ENCODE data around the gene USP53.
"Not testable (repeated sequence)": the region's sequence is repeated elsewhere in the genome, so short reads cannot be mapped to it uniquely, and the experiment has no call there.

USP53 gene

GRCh38 chr4:119315036-119315435 lies 102.5 kb downstream of the USP53 start:
- DNase-seq (ENCODE audit: low spot score), result no peak

GRCh38 chr4:119317990-119318389 lies 105.5 kb downstream of the USP53 start:
- DNase-seq (ENCODE audit: low spot score), result no peak

GRCh38 chr4:119321921-119322687 lies 109.6 kb downstream of the USP53 start, which contains the start of gene FABP2:
Gene FABP2, minus strand, starts transcription at chr4:119322138. Its CDS starts 36 bp downstream, at chr4:119322102.
- no peak for DNase-seq (ENCODE audit: low spot score)

GRCh38 chr4:119328695-119329094 lies 116.2 kb downstream of the USP53 start:
- DNase-seq (ENCODE audit: low spot score), result no peak

GRCh38 chr4:119329835-119330620 lies 117.5 kb downstream of the USP53 start:
- no peak for DNase-seq (ENCODE audit: low spot score)

- DNase-seq (ENCODE audit: low spot score), result not testable (repeated sequence)
Measured at GRCh38 chr4:119336332-119336979, 123.9 kb downstream of the USP53 start.

GRCh38 chr4:119337010-119337409 lies 124.5 kb downstream of the USP53 start:
- DNase-seq (ENCODE audit: low spot score), result no peak

GRCh38 chr4:119339895-119340294 lies 127.4 kb downstream of the USP53 start:
- DNase-seq (ENCODE audit: low spot score), result not testable (repeated sequence)

- not testable (repeated sequence) for DNase-seq (ENCODE audit: low spot score)
Measured at GRCh38 chr4:119343293-119343692, 130.8 kb downstream of the USP53 start.

Measured in HuH-7.5 (cell line).